ENCODE data around the gene TIMP2. TPM values are rescaled to one million over a fixed set of nuclear protein-coding genes. Genes with fewer than 3 reads are reported as not detected.

TIMP2 gene
- total and polyA plus RNA-seq, 2 experiments from 2014 or later, result 10.6 to 22.5 TPM

- no peak for TF ChIP-seq EZH2 (IDR thresholded peaks at IDR 0.05; ENCODE audit: low read depth, unreplicated experiment)
- no peak for TF ChIP-seq ZNF331 (CRISPR knock-in tag; IDR thresholded peaks at IDR 0.05; ENCODE audit: low read depth)
- no peak for TF ChIP-seq JUNB (IDR thresholded peaks at IDR 0.05; ENCODE audit: unreplicated experiment)
- no peak for TF ChIP-seq NANOG (IDR thresholded peaks at IDR 0.05; ENCODE audit: borderline replicate concordance)
- no peak for TF ChIP-seq STAT1 (IDR thresholded peaks at IDR 0.05; ENCODE audit: unreplicated experiment)
- TF ChIP-seq CTCF (conservative IDR thresholded peaks at IDR 0.05; ENCODE audit: low read depth in 2 of 2), result no peak
- TF ChIP-seq ZNF462 (CRISPR knock-in tag; IDR thresholded peaks at IDR 0.05), result no peak
- TF ChIP-seq, protein P1, sequence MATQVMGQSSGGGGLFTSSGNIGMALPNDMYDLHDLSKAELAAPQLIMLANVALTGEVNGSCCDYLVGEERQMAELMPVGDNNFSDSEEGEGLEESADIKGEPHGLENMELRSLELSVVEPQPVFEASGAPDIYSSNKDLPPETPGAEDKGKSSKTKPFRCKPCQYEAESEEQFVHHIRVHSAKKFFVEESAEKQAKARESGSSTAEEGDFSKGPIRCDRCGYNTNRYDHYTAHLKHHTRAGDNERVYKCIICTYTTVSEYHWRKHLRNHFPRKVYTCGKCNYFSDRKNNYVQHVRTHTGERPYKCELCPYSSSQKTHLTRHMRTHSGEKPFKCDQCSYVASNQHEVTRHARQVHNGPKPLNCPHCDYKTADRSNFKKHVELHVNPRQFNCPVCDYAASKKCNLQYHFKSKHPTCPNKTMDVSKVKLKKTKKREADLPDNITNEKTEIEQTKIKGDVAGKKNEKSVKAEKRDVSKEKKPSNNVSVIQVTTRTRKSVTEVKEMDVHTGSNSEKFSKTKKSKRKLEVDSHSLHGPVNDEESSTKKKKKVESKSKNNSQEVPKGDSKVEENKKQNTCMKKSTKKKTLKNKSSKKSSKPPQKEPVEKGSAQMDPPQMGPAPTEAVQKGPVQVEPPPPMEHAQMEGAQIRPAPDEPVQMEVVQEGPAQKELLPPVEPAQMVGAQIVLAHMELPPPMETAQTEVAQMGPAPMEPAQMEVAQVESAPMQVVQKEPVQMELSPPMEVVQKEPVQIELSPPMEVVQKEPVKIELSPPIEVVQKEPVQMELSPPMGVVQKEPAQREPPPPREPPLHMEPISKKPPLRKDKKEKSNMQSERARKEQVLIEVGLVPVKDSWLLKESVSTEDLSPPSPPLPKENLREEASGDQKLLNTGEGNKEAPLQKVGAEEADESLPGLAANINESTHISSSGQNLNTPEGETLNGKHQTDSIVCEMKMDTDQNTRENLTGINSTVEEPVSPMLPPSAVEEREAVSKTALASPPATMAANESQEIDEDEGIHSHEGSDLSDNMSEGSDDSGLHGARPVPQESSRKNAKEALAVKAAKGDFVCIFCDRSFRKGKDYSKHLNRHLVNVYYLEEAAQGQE (IDR thresholded peaks at IDR 0.05; ENCODE audit: unreplicated experiment), result no peak
- no peak for TF ChIP-seq ETS1 (IDR thresholded peaks at IDR 0.05)
- TF ChIP-seq EZH2phosphoT487 (IDR thresholded peaks at IDR 0.05; ENCODE audit: unreplicated experiment), result no peak
- no peak for TF ChIP-seq POLR2AphosphoS5 (IDR thresholded peaks at IDR 0.05; ENCODE audit: low read depth)
- TF ChIP-seq CREB1 (CRISPR knock-in tag; IDR thresholded peaks at IDR 0.05; ENCODE audit: low read depth), result no peak
- Histone ChIP-seq H3F3A (replicated peaks; ENCODE audit: low read depth) (peaks cover 3% of the 10 kb centered on the region; the same call in 1 of the 2 replicates), H3K4me3 (peak overlapping the region; percentile 97), H3K4me2 (peak overlapping the region; percentile 96), H3K9me2 (ENCODE audit: insufficient read depth) (no peaks in the 10 kb centered on the region), H3K4me1 (ENCODE audit: insufficient read depth) (peaks cover 13% of the 10 kb centered on the region), H3K27ac (ENCODE audit: low read depth) (peak overlapping the region; percentile 79; the same call in 1 of the 2 replicates), H2AFZ (no peak overlapping the region), H4K20me1 (replicated peaks; ENCODE audit: insufficient read depth) (peaks cover 36% of the 10 kb centered on the region), H3K27me3 (ENCODE audit: insufficient read depth) (no peaks in the 10 kb centered on the region), H3K36me3 (ENCODE audit: insufficient read depth) (peaks cover 32% of the 10 kb centered on the region), H3K79me2 (replicated peaks; ENCODE audit: insufficient read depth) (peaks cover 40% of the 10 kb centered on the region)
- Mint-ChIP-seq H3K9me3 (no peaks in the 10 kb centered on the region; the same call in 1 of the 3 replicates), H3K36me3 (ENCODE audit: low read depth) (peaks cover 30% of the 10 kb centered on the region), H3K27ac (peak overlapping the region; percentile 52; the same call in 1 of the 2 replicates), H3K4me3 (peak overlapping the region; percentile 93), H3K27me3 (ENCODE audit: insufficient read depth, low read depth, poor library complexity) (peaks cover 12% of the 10 kb centered on the region), H3K4me1 (peaks cover 21% of the 10 kb centered on the region)
- ATAC-seq (peak; percentile 19), DNase-seq (ENCODE audit: low spot score) (peak; percentile 23)
These were observed 85.2 kb downstream of the TIMP2 start for GRCh38 chr17:78839762-78840529.

Data from GM23338 (cell line).